ENCODE results near the gene KIF1B.

The KIF1B gene, protein sequence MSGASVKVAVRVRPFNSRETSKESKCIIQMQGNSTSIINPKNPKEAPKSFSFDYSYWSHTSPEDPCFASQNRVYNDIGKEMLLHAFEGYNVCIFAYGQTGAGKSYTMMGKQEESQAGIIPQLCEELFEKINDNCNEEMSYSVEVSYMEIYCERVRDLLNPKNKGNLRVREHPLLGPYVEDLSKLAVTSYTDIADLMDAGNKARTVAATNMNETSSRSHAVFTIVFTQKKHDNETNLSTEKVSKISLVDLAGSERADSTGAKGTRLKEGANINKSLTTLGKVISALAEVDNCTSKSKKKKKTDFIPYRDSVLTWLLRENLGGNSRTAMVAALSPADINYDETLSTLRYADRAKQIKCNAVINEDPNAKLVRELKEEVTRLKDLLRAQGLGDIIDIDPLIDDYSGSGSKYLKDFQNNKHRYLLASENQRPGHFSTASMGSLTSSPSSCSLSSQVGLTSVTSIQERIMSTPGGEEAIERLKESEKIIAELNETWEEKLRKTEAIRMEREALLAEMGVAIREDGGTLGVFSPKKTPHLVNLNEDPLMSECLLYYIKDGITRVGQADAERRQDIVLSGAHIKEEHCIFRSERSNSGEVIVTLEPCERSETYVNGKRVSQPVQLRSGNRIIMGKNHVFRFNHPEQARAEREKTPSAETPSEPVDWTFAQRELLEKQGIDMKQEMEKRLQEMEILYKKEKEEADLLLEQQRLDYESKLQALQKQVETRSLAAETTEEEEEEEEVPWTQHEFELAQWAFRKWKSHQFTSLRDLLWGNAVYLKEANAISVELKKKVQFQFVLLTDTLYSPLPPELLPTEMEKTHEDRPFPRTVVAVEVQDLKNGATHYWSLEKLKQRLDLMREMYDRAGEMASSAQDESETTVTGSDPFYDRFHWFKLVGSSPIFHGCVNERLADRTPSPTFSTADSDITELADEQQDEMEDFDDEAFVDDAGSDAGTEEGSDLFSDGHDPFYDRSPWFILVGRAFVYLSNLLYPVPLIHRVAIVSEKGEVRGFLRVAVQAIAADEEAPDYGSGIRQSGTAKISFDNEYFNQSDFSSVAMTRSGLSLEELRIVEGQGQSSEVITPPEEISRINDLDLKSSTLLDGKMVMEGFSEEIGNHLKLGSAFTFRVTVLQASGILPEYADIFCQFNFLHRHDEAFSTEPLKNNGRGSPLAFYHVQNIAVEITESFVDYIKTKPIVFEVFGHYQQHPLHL (N-terminal part only)

DNA sequence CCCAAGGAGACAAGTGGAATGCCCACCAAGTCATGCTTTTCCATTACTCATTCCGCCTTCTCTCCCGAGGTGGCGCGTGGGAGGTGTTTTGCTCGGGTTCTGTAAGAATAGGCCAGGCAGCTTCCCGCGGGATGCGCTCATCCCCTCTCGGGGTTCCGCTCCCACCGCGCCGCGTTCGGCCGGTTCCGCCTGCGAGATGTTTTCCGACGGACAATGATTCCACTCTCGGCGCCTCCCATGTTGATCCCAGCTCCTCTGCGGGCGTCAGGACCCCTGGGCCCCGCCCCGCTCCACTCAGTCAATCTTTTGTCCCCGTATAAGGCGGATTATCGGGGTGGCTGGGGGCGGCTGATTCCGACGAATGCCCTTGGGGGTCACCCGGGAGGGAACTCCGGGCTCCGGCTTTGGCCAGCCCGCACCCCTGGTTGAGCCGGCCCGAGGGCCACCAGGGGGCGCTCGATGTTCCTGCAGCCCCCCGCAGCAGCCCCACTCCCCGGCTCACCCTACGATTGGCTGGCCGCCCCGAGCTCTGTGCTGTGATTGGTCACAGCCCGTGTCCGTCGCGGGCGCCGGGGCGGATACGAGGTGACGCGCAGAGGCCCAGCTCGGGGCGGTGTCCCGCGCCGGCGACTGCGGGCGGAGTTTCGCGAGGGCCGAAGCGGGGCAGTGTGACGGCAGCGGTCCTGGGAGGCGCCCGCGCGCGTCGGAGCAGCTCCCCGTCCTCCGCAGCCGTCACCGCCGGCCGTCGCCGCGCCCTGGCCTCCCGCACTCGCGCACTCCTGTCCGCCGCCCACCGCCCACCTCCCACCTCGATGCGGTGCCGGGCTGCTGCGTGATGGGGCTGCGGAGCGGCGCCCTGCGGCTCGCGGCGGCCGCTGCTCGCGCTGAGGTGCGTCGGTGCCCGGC is at the start of gene KIF1B:
Gene KIF1B (plus strand): TSS at position 666 of the 906 bp plus-strand sequence. CDS start 21,759 bp downstream, outside the sequence.
- H3K4me3 ChIP-seq, result peak within 1 kb of the TSS; percentile 91
- no peaks in the 10 kb centered on the region for H3K27me3 ChIP-seq (ENCODE audit: low read depth)
- H3K9me3 ChIP-seq, result no peaks in the 10 kb centered on the region
- in situ Hi-C loops (cut with MboI; ENCODE audit: low sequenced_read_pairs), result no loop called here
- DNase-seq (ENCODE audit: low spot score in 2 of 2), result peak; percentile 90 to 98
- peaks cover 22% of the 10 kb centered on the region for H3K4me1 ChIP-seq
- no peaks in the 10 kb centered on the region for H3K36me3 ChIP-seq (replicated peaks)

DNA sequence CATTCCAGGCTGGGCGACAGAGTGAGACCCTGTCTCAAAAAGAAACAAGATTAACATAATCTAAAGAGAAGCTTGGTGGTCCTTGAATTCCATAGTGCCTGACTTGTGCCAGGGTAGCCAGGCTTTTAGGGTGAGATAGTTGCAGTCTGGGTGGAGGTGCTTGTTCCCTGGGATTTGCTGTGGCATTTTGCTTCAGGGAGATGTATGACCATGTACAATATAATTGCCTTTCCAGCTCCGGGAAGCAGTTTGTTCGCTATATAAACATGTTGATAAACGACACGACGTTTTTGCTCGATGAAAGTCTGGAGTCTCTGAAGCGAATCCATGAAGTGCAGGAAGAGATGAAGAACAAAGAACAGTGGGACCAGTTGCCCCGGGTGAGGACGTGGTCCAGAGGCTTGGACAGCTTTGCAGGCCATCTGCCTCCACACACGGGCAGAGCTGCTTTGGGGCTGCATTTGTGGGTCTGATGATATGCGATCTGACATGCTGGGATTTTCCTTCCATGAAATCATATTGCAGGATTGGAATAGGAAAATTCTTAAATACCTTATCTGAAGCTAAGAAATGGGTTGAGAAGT is 49.4 kb upstream of the KIF1B start:
- H3K9me3 ChIP-seq, result no peaks in the 10 kb centered on the region
- H3K4me3 ChIP-seq, result no peak overlapping the region
- no peak for DNase-seq (ENCODE audit: low spot score in 2 of 2)
- peaks cover 18% of the 10 kb centered on the region for H3K36me3 ChIP-seq (replicated peaks)
- in situ Hi-C loops (cut with MboI; ENCODE audit: low sequenced_read_pairs), result no loop called here
- H3K27me3 ChIP-seq (ENCODE audit: low read depth), result no peaks in the 10 kb centered on the region
- H3K4me1 ChIP-seq, result no peaks in the 10 kb centered on the region

DNA sequence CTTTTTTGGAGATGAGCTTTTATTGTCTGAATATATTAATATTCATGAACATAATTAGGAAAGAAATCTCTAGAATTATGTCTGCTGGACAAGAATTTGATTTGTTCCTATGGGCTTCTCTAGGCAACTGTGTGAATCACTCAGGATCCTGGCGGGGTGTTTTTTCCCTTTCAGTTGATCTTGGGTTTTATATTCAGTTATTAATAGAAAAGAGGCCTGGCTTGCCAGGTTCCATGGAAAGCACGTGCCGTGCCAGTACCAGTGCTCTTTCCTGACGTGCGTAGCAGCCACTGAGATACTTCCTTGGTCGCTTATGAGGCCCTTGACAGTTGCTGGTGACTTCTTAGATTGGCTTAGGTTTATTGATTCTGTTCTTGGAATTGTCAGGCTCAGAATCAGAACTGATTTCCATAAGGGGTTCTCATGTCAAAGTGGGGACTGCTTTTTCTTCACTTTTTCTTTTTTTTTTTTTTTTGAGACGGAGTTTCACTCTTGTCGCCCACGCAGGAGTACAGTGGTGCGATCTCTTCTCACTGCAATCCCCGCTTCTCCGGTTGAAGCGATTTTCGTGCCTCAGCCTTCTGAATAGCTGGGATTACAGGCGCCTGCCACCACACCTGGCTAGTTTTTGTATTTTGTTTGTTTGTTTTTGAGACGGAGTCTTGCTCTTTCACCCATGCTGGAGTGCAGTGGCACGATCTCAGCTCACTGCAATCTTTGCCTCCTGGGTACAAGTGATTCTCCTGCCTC is 48.7 kb upstream of the KIF1B start:
- no peaks in the 10 kb centered on the region for H3K9me3 ChIP-seq
- H3K27me3 ChIP-seq (ENCODE audit: low read depth), result no peaks in the 10 kb centered on the region
- DNase-seq (ENCODE audit: low spot score in 2 of 2), result no peak
- in situ Hi-C loops (cut with MboI; ENCODE audit: low sequenced_read_pairs), result no loop called here
- H3K4me3 ChIP-seq, result no peak overlapping the region
- no peaks in the 10 kb centered on the region for H3K4me1 ChIP-seq
- H3K36me3 ChIP-seq (replicated peaks), result peaks cover 24% of the 10 kb centered on the region

DNA sequence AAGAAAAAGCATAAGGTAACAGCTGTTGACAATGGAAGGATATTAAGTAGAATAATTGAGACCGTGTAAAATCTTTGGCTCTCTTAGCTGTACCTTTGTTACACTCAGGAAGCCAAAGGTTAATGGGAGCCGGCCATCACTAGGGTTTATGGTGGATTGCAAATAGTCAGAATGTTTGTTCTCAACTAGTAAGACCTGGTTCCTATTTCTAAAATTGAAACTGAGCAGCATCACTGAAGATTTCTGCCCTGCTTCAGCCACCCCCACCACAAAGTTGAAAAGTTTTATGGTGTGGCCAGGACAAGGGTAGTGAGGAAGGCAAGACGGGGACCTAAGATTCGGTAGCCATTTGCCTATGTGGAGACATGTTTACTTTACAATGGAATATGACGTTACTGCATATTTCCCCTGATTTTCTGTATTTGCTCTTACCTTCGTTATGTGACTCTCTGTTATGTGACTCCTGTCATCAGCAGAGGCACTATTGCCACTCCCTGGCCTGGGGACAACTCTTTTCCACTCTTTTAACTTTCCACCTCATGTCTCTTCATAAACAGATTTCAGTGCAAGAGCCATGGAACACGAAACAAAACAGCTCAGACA is 41.4 kb upstream of the KIF1B start:
- DNase-seq (ENCODE audit: low spot score in 2 of 2), result no peak
- Histone ChIP-seq H3K9me3 (no peaks in the 10 kb centered on the region), H3K4me3 (no peak overlapping the region), H3K36me3 (replicated peaks) (peaks cover 53% of the 10 kb centered on the region), H3K27me3 (ENCODE audit: low read depth) (no peaks in the 10 kb centered on the region), H3K4me1 (no peaks in the 10 kb centered on the region)
- in situ Hi-C loops (cut with MboI; ENCODE audit: low sequenced_read_pairs), result no loop called here

DNA sequence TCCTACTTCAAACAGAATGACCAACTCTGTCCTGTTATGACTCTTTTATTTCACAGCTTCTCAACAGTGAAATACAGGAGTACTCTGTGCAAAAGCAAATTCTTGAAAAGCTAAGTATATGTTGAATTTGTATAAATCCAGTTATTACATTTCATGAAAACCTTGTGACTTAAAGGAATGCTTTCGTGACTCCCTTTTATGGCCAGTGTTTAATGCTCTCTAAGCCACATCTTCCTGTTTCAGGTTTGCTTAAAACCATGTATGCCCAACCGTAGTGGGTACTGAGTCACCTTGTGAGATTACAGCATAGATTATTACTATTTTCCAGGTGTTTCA is 40.2 kb upstream of the KIF1B start:
- H3K27me3 ChIP-seq (ENCODE audit: low read depth), result no peaks in the 10 kb centered on the region
- H3K4me1 ChIP-seq, result no peaks in the 10 kb centered on the region
- H3K36me3 ChIP-seq (replicated peaks), result peaks cover 46% of the 10 kb centered on the region
- DNase-seq (ENCODE audit: low spot score in 2 of 2), result no peak
- no peaks in the 10 kb centered on the region for H3K9me3 ChIP-seq
- in situ Hi-C loops (cut with MboI; ENCODE audit: low sequenced_read_pairs), result no loop called here
- H3K4me3 ChIP-seq, result no peak overlapping the region

DNA sequence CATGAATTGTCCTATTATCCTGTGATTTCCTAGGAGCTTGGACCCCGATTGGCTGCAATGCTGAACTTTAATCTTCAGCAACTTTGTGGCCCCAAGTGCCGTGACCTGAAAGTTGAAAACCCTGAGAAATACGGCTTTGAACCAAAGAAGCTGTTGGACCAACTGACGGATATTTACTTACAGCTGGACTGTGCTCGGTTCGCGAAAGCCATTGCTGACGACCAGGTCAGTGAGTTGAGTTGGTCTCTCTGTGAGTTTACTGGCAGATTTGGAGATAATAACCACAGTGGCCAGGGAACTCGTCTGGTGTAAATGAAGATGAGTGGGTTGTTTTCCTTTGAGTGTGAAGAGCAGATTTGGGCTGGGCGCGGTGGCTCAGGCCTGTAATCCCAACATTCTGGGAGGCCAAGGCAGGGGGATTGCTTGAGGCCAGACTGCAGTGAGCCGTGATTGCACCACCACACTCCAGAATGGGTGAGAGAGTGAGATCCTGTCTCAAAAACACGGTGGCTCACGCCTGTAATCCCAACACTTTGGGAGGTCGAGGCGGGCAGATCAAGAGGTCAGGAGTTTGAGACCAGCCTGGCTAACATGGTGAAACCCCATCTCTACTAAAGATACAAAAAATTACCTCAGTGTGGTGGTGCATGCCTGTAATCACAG is 39.1 kb upstream of the KIF1B start:
- in situ Hi-C loops (cut with MboI; ENCODE audit: low sequenced_read_pairs), result no loop called here
- Histone ChIP-seq H3K27me3 (ENCODE audit: low read depth) (no peaks in the 10 kb centered on the region), H3K36me3 (replicated peaks) (peaks cover 39% of the 10 kb centered on the region), H3K4me1 (no peaks in the 10 kb centered on the region), H3K4me3 (no peak overlapping the region), H3K9me3 (no peaks in the 10 kb centered on the region)
- DNase-seq (ENCODE audit: low spot score in 2 of 2), result no peak

DNA sequence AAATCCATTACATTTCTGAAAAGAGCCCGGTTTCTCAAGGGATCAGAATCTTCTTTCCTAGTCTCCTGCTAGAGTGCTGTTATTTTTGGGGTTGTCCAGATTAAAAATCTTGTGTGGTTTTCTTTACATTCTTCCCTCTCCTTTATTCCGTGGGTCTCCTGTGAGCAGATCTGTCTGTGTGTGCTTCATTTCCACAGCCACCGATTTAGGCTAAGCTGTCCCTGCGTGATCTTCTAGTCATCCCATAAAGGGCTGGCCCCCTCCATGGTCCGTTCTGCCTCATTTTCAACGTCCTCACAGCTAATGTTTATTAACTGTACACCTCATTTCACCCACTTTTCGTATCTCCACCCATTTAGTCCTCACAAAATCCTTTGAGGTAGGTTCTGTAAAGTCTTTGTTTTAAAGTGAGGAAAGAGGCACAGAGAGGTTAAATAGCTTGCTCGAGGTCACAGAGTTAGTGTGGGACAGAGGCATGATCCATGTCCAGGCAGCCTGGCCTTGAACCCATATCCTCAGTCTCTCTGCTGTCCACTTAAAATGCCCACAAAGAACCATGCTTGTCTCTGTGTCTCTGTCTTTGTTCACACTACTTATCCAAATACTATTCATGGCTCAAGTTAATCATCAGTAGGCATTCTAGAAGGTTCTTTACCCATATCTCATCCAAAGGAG is 38.2 kb upstream of the KIF1B start:
- Histone ChIP-seq H3K4me1 (no peaks in the 10 kb centered on the region), H3K36me3 (replicated peaks) (peaks cover 36% of the 10 kb centered on the region), H3K4me3 (no peak overlapping the region), H3K27me3 (ENCODE audit: low read depth) (no peaks in the 10 kb centered on the region), H3K9me3 (no peaks in the 10 kb centered on the region)
- in situ Hi-C loops (cut with MboI; ENCODE audit: low sequenced_read_pairs), result no loop called here
- no peak for DNase-seq (ENCODE audit: low spot score in 2 of 2)

DNA sequence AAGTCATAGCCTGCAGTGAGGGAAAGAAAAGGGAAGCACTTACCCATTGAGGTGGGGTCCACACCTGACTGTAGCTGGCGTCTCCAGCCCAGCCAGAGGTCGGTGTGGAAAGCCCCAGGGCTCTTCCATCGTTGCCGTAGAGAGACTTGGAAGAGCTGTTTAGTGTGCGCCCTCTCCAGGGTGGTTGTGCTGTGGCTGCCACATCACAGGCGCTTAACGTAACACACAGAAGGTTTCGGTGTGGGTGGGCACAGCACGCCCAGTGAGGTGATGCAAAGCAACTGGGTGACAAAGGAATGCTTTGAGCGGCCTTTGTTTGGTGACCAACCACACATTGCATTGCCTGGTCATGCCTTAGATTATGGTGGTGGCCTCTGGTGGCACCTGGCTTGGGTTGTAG is 36.8 kb upstream of the KIF1B start:
- Histone ChIP-seq H3K27me3 (ENCODE audit: low read depth) (no peaks in the 10 kb centered on the region), H3K4me1 (peaks cover 8% of the 10 kb centered on the region), H3K36me3 (replicated peaks) (peaks cover 30% of the 10 kb centered on the region), H3K9me3 (no peaks in the 10 kb centered on the region), H3K4me3 (no peak overlapping the region)
- in situ Hi-C loops (cut with MboI; ENCODE audit: low sequenced_read_pairs), result no loop called here
- DNase-seq (ENCODE audit: low spot score in 2 of 2), result no peak

DNA sequence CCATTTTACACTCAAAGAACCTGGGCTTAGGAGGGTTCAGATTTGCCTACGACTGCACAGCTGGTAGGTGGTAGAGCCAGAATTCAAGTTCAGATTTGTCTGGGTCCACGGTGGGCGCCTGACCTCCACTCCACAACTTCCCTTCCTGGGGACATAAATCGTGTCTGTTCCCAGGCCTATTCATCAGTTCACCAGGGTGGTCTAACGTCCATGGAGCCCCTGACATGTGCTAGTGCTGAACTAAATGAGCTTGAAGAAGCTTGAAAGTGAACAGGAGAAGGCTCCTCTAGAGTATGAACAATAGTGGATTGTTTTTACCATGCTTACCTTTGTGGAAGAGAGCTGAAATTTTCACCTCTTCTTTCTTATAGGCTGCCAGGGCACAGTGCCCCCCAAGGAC is 32.5 kb upstream of the KIF1B start:
- no peaks in the 10 kb centered on the region for H3K27me3 ChIP-seq (ENCODE audit: low read depth)
- H3K9me3 ChIP-seq, result no peaks in the 10 kb centered on the region
- in situ Hi-C loops (cut with MboI; ENCODE audit: low sequenced_read_pairs), result no loop called here
- H3K4me1 ChIP-seq, result peaks cover 35% of the 10 kb centered on the region
- H3K36me3 ChIP-seq (replicated peaks), result peaks cover 11% of the 10 kb centered on the region
- no peak for DNase-seq (ENCODE audit: low spot score in 2 of 2)
- H3K4me3 ChIP-seq, result no peak overlapping the region

DNA sequence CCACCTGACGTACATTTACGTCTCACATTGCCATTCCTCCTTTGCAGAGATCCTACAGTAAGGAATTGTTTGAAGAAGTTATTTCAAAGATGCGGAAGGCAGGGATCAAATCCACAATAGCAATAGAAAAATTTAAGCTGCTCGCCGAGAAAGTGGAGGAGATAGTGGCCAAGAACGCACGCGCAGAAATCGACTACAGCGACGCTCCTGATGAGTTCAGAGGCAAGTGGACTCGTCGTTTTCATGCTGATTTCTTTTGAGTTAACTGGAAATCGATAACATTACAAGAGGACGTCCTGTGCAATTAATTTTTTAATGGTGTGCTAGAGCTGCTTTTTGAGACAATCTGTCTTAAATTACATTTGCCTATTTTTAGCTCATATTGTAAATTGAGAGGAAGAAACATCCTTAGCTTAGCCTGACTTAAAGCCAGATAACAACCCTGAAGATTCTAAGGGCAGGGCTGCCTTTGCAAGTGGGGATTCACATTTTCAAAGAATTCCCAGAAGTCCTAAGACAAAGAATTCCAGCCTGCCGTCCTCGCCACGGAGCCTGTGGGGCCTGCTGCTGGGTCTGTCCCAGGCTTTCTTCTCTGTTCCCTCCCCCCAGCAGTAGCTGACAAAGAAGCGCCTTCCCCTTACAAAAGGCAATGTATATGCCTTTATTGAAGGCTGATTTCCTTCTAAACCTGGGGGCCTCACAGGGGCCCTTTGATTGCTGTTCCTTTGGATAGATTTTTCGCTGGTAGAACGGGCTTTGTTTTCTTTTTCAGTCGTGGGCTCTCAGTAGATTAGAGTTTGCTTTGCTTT is 31.6 kb upstream of the KIF1B start:
- peak; percentile 75 to 77 for DNase-seq (ENCODE audit: low spot score in 2 of 2)
- Histone ChIP-seq H3K4me1 (peaks cover 35% of the 10 kb centered on the region), H3K9me3 (no peaks in the 10 kb centered on the region), H3K36me3 (replicated peaks) (peaks cover 7% of the 10 kb centered on the region), H3K4me3 (no peak overlapping the region), H3K27me3 (ENCODE audit: low read depth) (no peaks in the 10 kb centered on the region)
- in situ Hi-C loops (cut with MboI; ENCODE audit: low sequenced_read_pairs), result no loop called here

Measured in HAP-1 (cell line).